ENCODE data around the gene BUB1B.
"Not testable (repeated sequence)": the region's sequence is repeated elsewhere in the genome, so short reads cannot be mapped to it uniquely, and the experiment has no call there.

BUB1B gene

GRCh38 chr15:40130118-40130517, 30.8 kb upstream of the BUB1B start:
- Mint-ChIP-seq H3K27ac (no peak overlapping the region), H3K4me3 (no peak overlapping the region), H3K4me1 (ENCODE audit: low read depth) (no peaks in the 10 kb centered on the region), H3K27me3 (peaks cover 4% of the 10 kb centered on the region), H3K36me3 (ENCODE audit: low read depth) (no peaks in the 10 kb centered on the region), H3K9me3 (no peaks in the 10 kb centered on the region)
- no peak for DNase-seq

GRCh38 chr15:40130799-40131502, 29.9 kb upstream of the BUB1B start:
- no peak for DNase-seq
- Mint-ChIP-seq H3K4me3 (no peak overlapping the region), H3K27ac (no peak overlapping the region), H3K27me3 (peaks cover 4% of the 10 kb centered on the region), H3K9me3 (no peaks in the 10 kb centered on the region), H3K36me3 (ENCODE audit: low read depth) (no peaks in the 10 kb centered on the region), H3K4me1 (ENCODE audit: low read depth) (no peaks in the 10 kb centered on the region)

GRCh38 chr15:40133544-40133943, 27.3 kb upstream of the BUB1B start:
- no peaks in the 10 kb centered on the region for H3K36me3 Mint-ChIP-seq (ENCODE audit: low read depth)

GRCh38 chr15:40134885-40135284, 26.0 kb upstream of the BUB1B start:
- Mint-ChIP-seq H3K36me3 (ENCODE audit: low read depth) (no peaks in the 10 kb centered on the region), H3K9me3 (no peaks in the 10 kb centered on the region), H3K4me3 (no peak overlapping the region), H3K4me1 (ENCODE audit: low read depth) (no peaks in the 10 kb centered on the region), H3K27ac (no peak overlapping the region), H3K27me3 (peaks cover 1% of the 10 kb centered on the region)
- no peak for DNase-seq

More at GRCh38 chr15:40133544-40133943, 27.3 kb upstream of the BUB1B start:
- Mint-ChIP-seq H3K27ac (no peak overlapping the region), H3K4me1 (ENCODE audit: low read depth) (no peaks in the 10 kb centered on the region), H3K9me3 (no peaks in the 10 kb centered on the region), H3K27me3 (peaks cover 4% of the 10 kb centered on the region), H3K4me3 (no peak overlapping the region)
- DNase-seq: no peak

- H3K36me3 Mint-ChIP-seq (ENCODE audit: low read depth); H3K27ac Mint-ChIP-seq; H3K27me3 Mint-ChIP-seq; H3K9me3 Mint-ChIP-seq; H3K4me1 Mint-ChIP-seq (ENCODE audit: low read depth); H3K4me3 Mint-ChIP-seq; DNase-seq: not testable (repeated sequence)
These were observed 24.9 kb upstream of the BUB1B start for GRCh38 chr15:40135846-40136450.

GRCh38 chr15:40136470-40137302, 24.2 kb upstream of the BUB1B start:
- Mint-ChIP-seq H3K27ac (no peak overlapping the region), H3K4me1 (ENCODE audit: low read depth) (no peaks in the 10 kb centered on the region), H3K9me3 (no peaks in the 10 kb centered on the region), H3K4me3 (no peak overlapping the region), H3K27me3 (no peaks in the 10 kb centered on the region), H3K36me3 (ENCODE audit: low read depth) (no peaks in the 10 kb centered on the region)
- DNase-seq: no peak

- no peaks in the 10 kb centered on the region for H3K4me1 Mint-ChIP-seq (ENCODE audit: low read depth)
- H3K27ac Mint-ChIP-seq: no peak overlapping the region
- no peak for DNase-seq
- H3K27me3 Mint-ChIP-seq: no peaks in the 10 kb centered on the region
- no peaks in the 10 kb centered on the region for H3K36me3 Mint-ChIP-seq (ENCODE audit: low read depth)
- no peaks in the 10 kb centered on the region for H3K9me3 Mint-ChIP-seq
- H3K4me3 Mint-ChIP-seq: no peak overlapping the region
These were observed 23.3 kb upstream of the BUB1B start for GRCh38 chr15:40137303-40138200.

GRCh38 chr15:40138201-40138570, 22.7 kb upstream of the BUB1B start:
- not testable (repeated sequence) for H3K27me3 Mint-ChIP-seq; H3K36me3 Mint-ChIP-seq (ENCODE audit: low read depth); H3K4me3 Mint-ChIP-seq; H3K4me1 Mint-ChIP-seq (ENCODE audit: low read depth); H3K27ac Mint-ChIP-seq; DNase-seq; H3K9me3 Mint-ChIP-seq

- no peak overlapping the region for H3K27ac Mint-ChIP-seq
- no peak for DNase-seq
- no peaks in the 10 kb centered on the region for H3K9me3 Mint-ChIP-seq
- no peaks in the 10 kb centered on the region for H3K36me3 Mint-ChIP-seq (ENCODE audit: low read depth)
- H3K27me3 Mint-ChIP-seq: no peaks in the 10 kb centered on the region
- no peak overlapping the region for H3K4me3 Mint-ChIP-seq
- H3K4me1 Mint-ChIP-seq (ENCODE audit: low read depth): no peaks in the 10 kb centered on the region
These were observed 18.4 kb upstream of the BUB1B start for GRCh38 chr15:40142428-40142827.

GRCh38 chr15:40146037-40146436, 14.8 kb upstream of the BUB1B start:
- Mint-ChIP-seq H3K4me1 (ENCODE audit: low read depth) (no peaks in the 10 kb centered on the region), H3K4me3 (no peak overlapping the region), H3K27me3 (no peaks in the 10 kb centered on the region), H3K27ac (no peak overlapping the region), H3K9me3 (no peaks in the 10 kb centered on the region), H3K36me3 (ENCODE audit: low read depth) (no peaks in the 10 kb centered on the region)
- DNase-seq: no peak

GRCh38 chr15:40149339-40149738, 11.5 kb upstream of the BUB1B start:
- H3K4me1 Mint-ChIP-seq (ENCODE audit: low read depth): no peaks in the 10 kb centered on the region
- H3K9me3 Mint-ChIP-seq: no peaks in the 10 kb centered on the region
- H3K36me3 Mint-ChIP-seq (ENCODE audit: low read depth): no peaks in the 10 kb centered on the region
- H3K27ac Mint-ChIP-seq: no peak overlapping the region
- H3K4me3 Mint-ChIP-seq: no peak overlapping the region
- no peak for DNase-seq
- H3K27me3 Mint-ChIP-seq: no peaks in the 10 kb centered on the region

- no peaks in the 10 kb centered on the region for H3K4me1 Mint-ChIP-seq (ENCODE audit: low read depth)
- no peaks in the 10 kb centered on the region for H3K9me3 Mint-ChIP-seq
- H3K27me3 Mint-ChIP-seq: no peaks in the 10 kb centered on the region
- H3K36me3 Mint-ChIP-seq (ENCODE audit: low read depth): no peaks in the 10 kb centered on the region
- no peak overlapping the region for H3K27ac Mint-ChIP-seq
- DNase-seq: no peak
- H3K4me3 Mint-ChIP-seq: no peak overlapping the region
These were observed 10.5 kb upstream of the BUB1B start for GRCh38 chr15:40150163-40150925.

GRCh38 chr15:40151499-40151898, 9.4 kb upstream of the BUB1B start:
- H3K4me1 Mint-ChIP-seq (ENCODE audit: low read depth): no peaks in the 10 kb centered on the region
- DNase-seq: no peak
- H3K27ac Mint-ChIP-seq: no peak overlapping the region
- H3K4me3 Mint-ChIP-seq: no peak overlapping the region
- no peaks in the 10 kb centered on the region for H3K27me3 Mint-ChIP-seq
- no peaks in the 10 kb centered on the region for H3K36me3 Mint-ChIP-seq (ENCODE audit: low read depth)
- H3K9me3 Mint-ChIP-seq: no peaks in the 10 kb centered on the region

GRCh38 chr15:40151991-40152390, 8.9 kb upstream of the BUB1B start:
- no peaks in the 10 kb centered on the region for H3K27me3 Mint-ChIP-seq
- H3K4me3 Mint-ChIP-seq: no peak overlapping the region
- H3K36me3 Mint-ChIP-seq (ENCODE audit: low read depth): no peaks in the 10 kb centered on the region

More at GRCh38 chr15:40151991-40152390, 8.9 kb upstream of the BUB1B start:
- Mint-ChIP-seq H3K4me1 (ENCODE audit: low read depth) (no peaks in the 10 kb centered on the region), H3K27ac (no peak overlapping the region), H3K9me3 (no peaks in the 10 kb centered on the region)
- no peak for DNase-seq

Measured in activated T-cell treated with anti-CD3 and anti-CD28 coated beads, Interleukin-2, amount 50 U/mL, for 24 hours (primary cell).